GM19397 (cell line): ENCODE measurements around the gene RIOK1.
"Not testable (repeated sequence)": the region's sequence is repeated elsewhere in the genome, so short reads cannot be mapped to it uniquely, and the experiment has no call there.

Source experiments
- ATAC-seq: cut with Tn5 transposase; IDR thresholded peaks from one replicate; pipeline ENCODE4 v1.9.1; 2021; ENCODE audit warnings: mild to moderate bottlenecking, moderate library complexity; ENCODE audit not compliant: unreplicated experiment

Gene RIOK1

DNA sequence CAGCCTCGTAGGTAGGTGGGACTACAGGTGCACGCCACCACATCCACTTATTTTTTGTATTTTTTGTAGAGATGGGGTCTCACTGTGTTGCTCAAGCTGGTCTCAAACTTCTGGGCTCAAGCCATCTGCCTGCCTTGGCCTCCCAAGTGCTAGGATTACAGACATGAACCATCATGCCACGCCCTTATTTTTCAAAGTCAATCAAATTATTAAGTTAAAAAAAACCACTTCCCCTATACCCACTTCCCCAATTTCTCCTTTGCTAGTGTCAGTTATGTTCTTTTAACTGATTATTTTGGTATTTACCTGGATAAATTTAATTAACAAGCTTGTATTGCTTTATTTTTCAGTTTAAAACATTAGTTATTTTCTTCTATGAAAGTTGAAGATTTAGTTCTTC, 49.6 kb downstream of the RIOK1 start:
- no peak for ATAC-seq

DNA sequence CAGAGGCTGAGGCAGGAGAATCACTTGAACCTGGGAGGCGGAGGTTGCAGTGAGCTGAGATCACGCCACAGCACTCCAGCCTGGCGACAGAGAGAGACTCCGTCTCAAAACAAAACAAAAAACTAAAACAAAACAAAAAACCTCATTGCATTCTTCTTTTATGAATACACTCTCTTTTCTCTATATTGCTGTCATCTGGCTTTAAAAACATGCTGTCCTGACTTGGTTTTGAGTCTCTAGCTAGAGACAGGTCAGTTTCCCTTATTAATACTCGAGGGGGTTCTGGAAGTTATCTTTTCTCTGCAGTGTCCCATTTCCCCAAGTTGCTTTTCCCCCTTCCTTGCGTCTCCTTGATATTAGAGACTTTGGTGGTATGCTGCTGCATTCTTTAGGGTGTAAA, 50.9 kb downstream of the RIOK1 start:
- ATAC-seq: no peak

- ATAC-seq: no peak
These were observed 51.6 kb downstream of the RIOK1 start for GRCh38 chr6:7441048-7441775.

GRCh38 chr6:7442467-7442866, 52.9 kb downstream of the RIOK1 start:
- no peak for ATAC-seq

- ATAC-seq: no peak
These were observed 55.5 kb downstream of the RIOK1 start for GRCh38 chr6:7445101-7445500.

GRCh38 chr6:7445885-7446461, 56.4 kb downstream of the RIOK1 start:
- ATAC-seq: no peak

- no peak for ATAC-seq
These were observed 57.2 kb downstream of the RIOK1 start for GRCh38 chr6:7446619-7447325.

DNA sequence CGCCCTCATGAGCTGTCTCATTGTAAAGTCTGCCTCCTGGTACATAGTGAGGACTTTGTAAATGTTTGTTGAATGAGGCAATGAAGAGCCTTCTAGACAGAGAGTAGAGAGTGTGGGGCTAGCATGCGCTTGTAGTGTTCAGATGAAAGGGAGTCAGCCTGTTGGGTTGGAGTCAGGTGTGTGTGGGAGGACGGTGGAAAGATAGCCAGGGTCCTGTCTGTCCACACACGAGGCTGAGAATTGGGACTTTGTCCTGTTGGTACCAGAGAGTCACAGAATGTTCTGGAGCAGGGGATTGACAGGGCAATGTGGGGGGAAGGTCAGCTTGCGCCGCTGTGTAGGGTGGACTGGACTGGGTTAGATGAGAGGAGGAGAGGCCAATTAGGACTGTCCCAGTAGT, 58.6 kb downstream of the RIOK1 start:
- no peak for ATAC-seq

DNA sequence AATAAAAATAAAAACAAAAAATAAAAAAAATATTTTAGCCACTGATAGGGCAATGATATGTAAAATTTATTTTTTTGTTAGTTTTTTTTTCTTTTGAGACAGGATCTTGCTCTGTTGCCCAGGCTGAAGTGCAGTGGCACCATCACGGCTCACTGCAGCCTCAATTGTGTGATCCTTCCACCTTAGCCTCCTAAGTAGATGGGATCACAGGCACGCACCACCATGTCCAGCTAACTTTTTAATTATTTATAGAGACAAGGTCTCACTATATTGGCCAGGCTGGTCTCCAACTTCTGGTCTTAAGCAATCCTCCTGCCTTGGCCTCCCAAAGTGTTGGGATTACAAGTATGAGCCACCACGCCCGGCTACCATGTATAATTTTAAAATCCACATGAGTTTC, 59.4 kb downstream of the RIOK1 start:
- no peak for ATAC-seq

DNA sequence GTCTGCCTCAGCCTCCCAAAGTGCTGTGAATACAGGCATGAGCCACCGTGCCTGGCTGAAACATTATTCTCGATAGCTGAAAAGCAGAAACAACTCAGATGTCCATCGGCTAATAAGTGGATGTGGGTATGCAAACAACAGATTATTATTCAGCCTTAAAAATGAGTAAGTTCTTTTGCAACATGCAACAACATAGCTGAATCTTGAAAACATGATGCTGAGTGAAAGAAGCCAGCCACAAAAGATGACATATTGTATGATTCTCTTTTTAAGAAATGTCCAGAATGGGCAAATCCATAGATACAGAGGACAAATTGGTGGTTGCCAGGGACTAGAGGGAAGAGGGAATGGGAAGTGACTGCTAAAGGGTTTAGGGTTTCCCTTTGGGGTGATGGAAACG, 61.7 kb downstream of the RIOK1 start:
- ATAC-seq: no peak

DNA sequence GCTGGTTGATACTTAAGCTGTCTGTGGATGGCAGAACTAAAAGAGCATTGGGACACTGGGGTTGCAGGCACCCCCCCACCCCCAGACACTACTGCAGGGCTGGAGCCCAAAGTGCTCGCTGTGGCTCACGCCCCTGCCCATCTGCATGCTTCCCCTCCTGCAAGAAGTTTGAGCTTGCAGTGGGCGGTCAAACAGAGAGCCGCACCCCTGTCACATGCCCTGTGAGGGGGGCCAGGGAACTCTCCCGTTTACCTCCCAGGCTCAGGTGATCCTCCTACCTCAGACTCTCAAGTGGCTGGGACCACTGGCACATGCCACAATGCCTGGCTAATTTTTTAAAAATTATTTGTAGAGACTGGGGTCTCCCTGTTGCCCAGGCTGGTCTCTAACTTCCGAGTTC, 63.3 kb downstream of the RIOK1 start:
- no peak for ATAC-seq

DNA sequence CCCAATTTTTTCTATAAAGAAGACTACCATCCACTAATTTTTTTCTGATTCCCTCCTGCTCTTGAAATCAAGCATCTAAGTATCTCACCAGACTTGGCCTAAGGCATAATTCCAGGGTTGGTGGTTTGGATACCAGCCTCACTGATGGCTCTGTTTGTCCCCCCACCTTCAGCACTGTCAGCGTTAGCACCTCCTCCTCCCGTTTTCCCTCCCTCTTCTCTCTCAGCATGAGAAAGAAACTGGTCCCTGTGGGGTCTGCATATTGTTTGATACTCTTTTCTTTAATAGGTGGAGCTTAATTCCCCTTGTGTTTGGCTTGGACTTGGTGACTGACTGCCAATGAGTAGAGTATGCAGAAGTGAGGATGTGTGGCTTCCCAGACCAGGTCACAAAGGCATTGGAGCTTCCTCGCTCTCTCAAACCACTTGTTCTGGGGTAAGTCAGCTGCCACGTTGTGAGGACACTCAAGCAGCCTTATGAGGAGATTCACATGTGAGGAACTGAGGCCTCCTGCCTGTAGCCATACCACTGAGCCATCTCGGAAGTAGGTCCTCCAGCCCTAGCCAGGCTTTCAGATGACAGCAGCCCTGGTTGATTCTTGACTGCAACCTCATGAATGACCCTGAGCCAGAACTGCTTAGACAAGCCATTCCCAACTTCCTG, 65.2 kb downstream of the RIOK1 start:
- no peak for ATAC-seq

DNA sequence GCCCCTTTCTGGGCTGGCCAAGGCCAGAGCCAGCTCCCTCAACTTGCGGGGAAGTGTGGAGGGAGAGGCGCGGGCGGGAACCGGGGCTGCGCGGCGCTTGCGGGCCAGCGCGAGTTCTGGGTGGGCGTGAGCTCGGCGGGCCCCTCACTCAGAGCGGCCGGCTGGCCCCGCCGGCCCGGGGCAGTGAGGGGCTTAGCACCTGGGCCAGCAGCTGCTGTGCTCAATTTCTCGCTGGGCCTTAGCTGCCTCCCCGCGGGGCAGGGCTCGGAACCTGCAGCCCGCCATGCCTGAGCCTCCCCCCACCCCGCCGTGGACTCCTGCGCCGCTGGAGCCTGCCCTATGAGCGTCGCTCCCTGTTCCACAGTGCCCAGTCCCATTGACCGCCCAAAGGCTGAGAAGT, 66.7 kb downstream of the RIOK1 start:
- not testable (repeated sequence) for ATAC-seq

GRCh38 chr6:7461416-7461815, 71.8 kb downstream of the RIOK1 start:
- ATAC-seq: no peak

DNA sequence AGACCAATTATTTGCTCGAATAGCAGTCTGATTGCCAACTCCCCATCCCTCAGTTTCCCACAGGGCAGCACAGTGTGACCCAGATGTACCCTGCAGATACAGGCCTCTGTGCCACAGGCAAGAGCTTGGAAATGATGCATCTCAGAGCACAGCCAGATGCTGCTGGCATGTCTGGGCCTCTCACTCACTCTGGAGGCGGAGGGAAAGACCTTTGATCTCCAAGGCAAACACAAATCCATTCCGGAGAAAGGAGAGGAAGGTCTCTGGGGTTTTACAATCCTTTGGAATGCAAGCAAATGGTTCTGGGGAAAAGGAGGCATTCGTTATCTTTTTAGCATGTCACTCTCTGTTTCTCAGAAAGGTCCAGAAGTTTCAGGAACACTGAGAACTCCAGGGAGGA, 74.2 kb downstream of the RIOK1 start:
- ATAC-seq: no peak

- ATAC-seq: no peak
These were observed 77.6 kb downstream of the RIOK1 start for GRCh38 chr6:7467007-7467897.
